Measurements from ENCODE around the gene ZNF18.

The ZNF18 gene, protein sequence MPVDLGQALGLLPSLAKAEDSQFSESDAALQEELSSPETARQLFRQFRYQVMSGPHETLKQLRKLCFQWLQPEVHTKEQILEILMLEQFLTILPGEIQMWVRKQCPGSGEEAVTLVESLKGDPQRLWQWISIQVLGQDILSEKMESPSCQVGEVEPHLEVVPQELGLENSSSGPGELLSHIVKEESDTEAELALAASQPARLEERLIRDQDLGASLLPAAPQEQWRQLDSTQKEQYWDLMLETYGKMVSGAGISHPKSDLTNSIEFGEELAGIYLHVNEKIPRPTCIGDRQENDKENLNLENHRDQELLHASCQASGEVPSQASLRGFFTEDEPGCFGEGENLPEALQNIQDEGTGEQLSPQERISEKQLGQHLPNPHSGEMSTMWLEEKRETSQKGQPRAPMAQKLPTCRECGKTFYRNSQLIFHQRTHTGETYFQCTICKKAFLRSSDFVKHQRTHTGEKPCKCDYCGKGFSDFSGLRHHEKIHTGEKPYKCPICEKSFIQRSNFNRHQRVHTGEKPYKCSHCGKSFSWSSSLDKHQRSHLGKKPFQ

DNA sequence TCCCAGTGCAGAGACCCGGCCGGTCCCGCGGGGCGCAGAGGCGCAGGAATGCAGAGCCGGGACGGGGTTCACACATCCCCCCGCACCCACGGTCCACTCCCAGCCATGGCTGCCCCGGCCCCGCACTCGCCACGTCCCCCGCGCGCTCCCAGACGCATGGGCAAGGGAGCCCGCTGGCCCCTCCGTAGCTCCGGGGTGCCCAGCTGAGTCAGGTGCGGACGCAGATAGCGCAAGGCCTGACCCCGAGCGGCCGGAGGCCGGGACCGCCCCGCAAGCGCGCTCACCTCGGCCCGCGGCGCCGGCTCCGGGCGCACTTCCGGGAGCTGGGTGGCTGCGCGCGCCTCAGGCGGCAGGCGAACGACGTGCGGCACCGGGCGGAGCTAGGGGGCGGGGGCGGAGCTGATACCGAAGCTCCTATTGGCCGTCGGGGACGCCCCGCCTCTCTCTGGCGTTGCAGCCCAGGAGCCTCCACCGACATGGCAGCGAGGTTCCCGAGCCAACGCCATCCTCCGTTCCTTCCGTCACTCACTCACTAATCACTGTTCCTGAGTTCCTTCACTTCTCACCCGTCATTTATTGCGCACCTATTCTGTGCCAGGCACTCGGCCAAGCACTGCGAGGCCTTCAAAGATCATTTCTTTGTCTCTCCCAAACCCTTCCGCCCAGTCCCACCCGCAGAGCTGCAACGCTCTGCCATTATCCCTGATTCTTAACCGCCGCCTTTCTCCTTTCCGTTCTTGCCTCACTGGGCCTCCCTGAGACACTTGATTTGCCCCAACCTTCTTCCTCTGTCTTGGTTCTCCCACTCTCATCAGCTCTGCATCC is at the start of gene ZNF18:
TSS of gene ZNF18 (minus strand) at position 329 of the 825 bp plus-strand sequence. CDS start 4,646 bp downstream, outside the sequence.
- H3K4me1 Mint-ChIP-seq (ENCODE audit: low read depth): peaks cover 9% of the 10 kb centered on the region
- H3K9me3 Mint-ChIP-seq: no peaks in the 10 kb centered on the region

DNA sequence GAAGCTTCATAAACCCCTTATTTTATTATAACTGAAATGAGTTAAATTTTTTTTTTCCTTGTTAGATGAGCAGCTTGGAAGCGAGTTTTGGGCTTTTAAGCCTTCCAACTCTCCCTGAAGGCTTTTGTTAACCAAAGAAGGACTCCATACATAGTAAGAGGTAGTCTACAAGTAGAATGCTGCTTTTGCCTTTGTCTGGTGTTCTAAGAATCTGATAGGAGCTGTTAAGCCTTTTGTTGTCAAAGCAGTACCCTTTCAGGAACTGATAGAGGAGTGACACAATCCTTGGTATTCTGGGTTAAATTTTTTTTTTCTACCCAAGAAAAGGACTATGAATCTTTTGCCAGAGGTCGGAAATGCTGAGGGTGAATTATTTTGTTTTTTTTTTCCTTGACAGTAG is 49.5 kb upstream of the ZNF18 start:
- H3K4me1 Mint-ChIP-seq (ENCODE audit: low read depth): peaks cover 8% of the 10 kb centered on the region
- H3K27ac Mint-ChIP-seq: no peak overlapping the region

More for the DNA sequence above, at the start of gene ZNF18:
- Mint-ChIP-seq H3K36me3 (ENCODE audit: low read depth) (peaks cover 5% of the 10 kb centered on the region), H3K27me3 (ENCODE audit: low read depth) (peaks cover 5% of the 10 kb centered on the region), H3K4me3 (peak within 1 kb of the TSS; percentile 92), H3K27ac (peak within 1 kb of the TSS; percentile 97)
- DNase-seq (ENCODE audit: low spot score): peak; percentile 97

DNA sequence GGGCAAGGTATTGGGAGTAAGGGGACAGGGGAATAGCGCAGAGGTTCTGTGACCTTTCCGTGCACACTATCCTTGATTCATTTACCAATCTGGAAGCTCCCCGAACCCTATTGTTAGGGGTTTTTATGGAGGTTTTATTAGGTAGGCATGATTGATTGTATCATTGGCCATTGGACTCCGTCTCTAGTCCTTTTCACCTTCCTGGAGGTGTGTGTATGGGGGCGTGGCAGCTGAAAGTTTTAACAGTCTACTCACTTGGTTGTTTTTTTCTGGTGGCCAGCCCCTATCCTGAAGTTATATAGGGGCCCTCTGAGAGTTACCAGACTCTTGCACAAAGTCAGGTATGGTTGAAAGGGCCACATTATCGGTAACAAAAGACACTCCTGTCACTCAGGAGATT is 46.4 kb upstream of the ZNF18 start:
- Mint-ChIP-seq H3K4me1 (ENCODE audit: low read depth) (peaks cover 9% of the 10 kb centered on the region), H3K36me3 (ENCODE audit: low read depth) (peaks cover 4% of the 10 kb centered on the region), H3K9me3 (no peaks in the 10 kb centered on the region), H3K4me3 (no peak overlapping the region), H3K27ac (no peak overlapping the region), H3K27me3 (ENCODE audit: low read depth) (no peaks in the 10 kb centered on the region)
- DNase-seq (ENCODE audit: low spot score): no peak

More for the DNA sequence above, 49.5 kb upstream of the ZNF18 start:
- H3K4me3 Mint-ChIP-seq: no peak overlapping the region
- no peak for DNase-seq (ENCODE audit: low spot score)
- H3K36me3 Mint-ChIP-seq (ENCODE audit: low read depth): peaks cover 2% of the 10 kb centered on the region
- H3K9me3 Mint-ChIP-seq: no peaks in the 10 kb centered on the region
- no peaks in the 10 kb centered on the region for H3K27me3 Mint-ChIP-seq (ENCODE audit: low read depth)

DNA sequence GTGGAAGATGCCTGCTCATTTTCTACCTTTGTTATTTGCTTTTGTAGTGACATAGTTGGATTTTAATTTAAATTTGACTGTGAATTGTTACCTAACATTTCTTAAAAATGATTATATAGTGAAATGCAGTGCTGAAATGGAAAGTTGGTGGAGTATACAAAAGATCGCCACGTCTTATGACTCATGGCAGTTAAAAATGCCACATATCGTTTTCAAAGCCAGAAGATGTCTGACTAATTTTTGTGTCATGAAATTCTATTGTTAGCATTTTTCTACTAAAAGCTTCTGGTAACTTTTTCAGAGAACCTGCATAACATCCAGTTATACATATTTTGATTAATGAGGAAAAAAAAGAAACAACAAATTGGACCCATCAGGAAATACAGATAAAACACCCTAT is 44.0 kb upstream of the ZNF18 start:
- Mint-ChIP-seq H3K9me3 (no peaks in the 10 kb centered on the region), H3K4me1 (ENCODE audit: low read depth) (peaks cover 6% of the 10 kb centered on the region), H3K4me3 (no peak overlapping the region), H3K27ac (peak overlapping the region; percentile 34), H3K36me3 (ENCODE audit: low read depth) (peaks cover 4% of the 10 kb centered on the region), H3K27me3 (ENCODE audit: low read depth) (no peaks in the 10 kb centered on the region)
- no peak for DNase-seq (ENCODE audit: low spot score)

DNA sequence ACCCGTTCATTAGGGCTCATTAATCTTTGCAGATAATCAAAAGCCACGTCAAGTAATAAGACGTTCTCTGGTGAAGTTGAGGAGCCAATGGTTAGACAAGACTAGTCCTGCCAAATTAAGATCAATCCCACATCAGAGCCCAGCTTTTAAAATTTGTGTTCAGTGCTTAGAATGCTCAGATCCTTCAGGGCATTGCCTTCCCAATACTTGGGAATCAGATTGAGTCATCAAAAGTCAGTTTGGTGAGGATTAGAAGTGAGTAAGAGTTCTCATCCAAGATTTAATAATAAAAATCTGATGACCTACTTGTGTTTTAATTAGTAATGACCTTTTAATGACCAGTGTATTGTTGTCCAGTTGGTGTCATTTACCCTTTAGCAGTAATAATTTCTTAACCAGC is 43.2 kb upstream of the ZNF18 start:
- Mint-ChIP-seq H3K27ac (no peak overlapping the region), H3K9me3 (no peaks in the 10 kb centered on the region)
- DNase-seq (ENCODE audit: low spot score): no peak

DNA sequence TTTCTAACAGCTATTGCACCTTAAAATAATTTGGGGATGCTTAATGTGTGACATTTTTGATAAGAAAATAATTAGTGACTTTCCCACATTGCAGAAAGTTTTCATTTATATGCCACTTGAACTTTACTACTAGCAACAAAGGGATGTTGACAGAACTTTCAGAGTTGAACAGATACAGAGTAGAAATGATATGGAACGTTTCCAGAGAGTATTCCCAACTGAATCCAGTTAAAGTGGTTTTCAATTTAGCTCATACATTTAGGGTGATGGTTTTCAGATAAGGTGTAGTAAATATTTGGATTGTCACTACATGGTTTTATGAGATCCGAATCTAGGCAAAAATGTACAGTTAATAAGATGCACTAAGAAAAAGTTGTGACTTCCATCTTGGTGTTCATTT is 40.7 kb upstream of the ZNF18 start:
- no peak overlapping the region for H3K4me3 Mint-ChIP-seq

More for the DNA sequence above, 43.2 kb upstream of the ZNF18 start:
- H3K4me1 Mint-ChIP-seq (ENCODE audit: low read depth): peaks cover 6% of the 10 kb centered on the region
- H3K36me3 Mint-ChIP-seq (ENCODE audit: low read depth): peaks cover 4% of the 10 kb centered on the region
- H3K27me3 Mint-ChIP-seq (ENCODE audit: low read depth): no peaks in the 10 kb centered on the region
- no peak overlapping the region for H3K4me3 Mint-ChIP-seq

DNA sequence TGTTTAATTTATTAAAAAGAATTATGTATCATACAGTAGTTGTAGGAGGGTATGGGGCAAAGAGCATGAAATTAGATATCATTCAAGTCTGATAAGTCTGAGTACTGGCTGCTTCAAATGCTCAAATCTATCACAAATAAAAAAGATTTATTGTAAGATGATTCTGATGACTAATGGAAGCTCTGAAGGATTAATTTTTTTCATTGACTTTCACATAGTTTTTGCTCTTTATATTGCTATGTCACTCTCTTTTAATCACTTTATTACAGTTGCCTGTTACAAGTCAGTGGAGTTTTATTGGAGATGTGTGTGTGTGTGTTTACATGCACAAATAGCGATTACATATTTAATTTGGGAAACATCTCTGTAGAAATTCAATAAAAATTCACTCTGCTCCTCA is 38.4 kb upstream of the ZNF18 start:
- H3K9me3 Mint-ChIP-seq: no peaks in the 10 kb centered on the region
- no peaks in the 10 kb centered on the region for H3K27me3 Mint-ChIP-seq (ENCODE audit: low read depth)
- no peak overlapping the region for H3K27ac Mint-ChIP-seq
- no peak for DNase-seq (ENCODE audit: low spot score)
- peaks cover under 1% of the 10 kb centered on the region for H3K4me1 Mint-ChIP-seq (ENCODE audit: low read depth)
- H3K4me3 Mint-ChIP-seq: no peak overlapping the region
- peaks cover 5% of the 10 kb centered on the region for H3K36me3 Mint-ChIP-seq (ENCODE audit: low read depth)

More for the DNA sequence above, 40.7 kb upstream of the ZNF18 start:
- Mint-ChIP-seq H3K27ac (no peak overlapping the region), H3K27me3 (ENCODE audit: low read depth) (no peaks in the 10 kb centered on the region), H3K36me3 (ENCODE audit: low read depth) (peaks cover 9% of the 10 kb centered on the region), H3K9me3 (no peaks in the 10 kb centered on the region), H3K4me1 (ENCODE audit: low read depth) (peaks cover 6% of the 10 kb centered on the region)
- DNase-seq (ENCODE audit: low spot score): no peak

DNA sequence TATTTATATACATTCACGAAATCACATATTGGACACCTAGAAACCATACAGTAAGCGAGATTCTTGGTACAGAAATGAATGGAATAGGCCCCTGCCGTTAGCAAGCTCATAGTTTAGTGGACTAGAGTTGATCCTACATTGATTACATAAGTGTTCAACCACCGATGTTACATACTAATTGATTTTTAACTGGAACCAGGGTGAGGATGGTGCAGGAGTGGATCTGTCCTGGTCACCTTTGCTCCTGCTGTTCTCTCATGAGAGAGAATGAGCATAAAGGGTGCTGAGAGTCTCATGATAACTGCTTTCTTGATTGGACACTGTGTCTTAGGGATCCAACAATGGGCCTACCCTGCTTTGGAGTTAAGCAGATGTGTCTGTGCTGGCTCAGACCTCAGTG is 37.3 kb upstream of the ZNF18 start:
- H3K4me1 Mint-ChIP-seq (ENCODE audit: low read depth): peaks cover 3% of the 10 kb centered on the region
- H3K27ac Mint-ChIP-seq: no peak overlapping the region
- peaks cover 5% of the 10 kb centered on the region for H3K36me3 Mint-ChIP-seq (ENCODE audit: low read depth)
- no peaks in the 10 kb centered on the region for H3K9me3 Mint-ChIP-seq
- H3K4me3 Mint-ChIP-seq: no peak overlapping the region
- no peaks in the 10 kb centered on the region for H3K27me3 Mint-ChIP-seq (ENCODE audit: low read depth)
- DNase-seq (ENCODE audit: low spot score): no peak

DNA sequence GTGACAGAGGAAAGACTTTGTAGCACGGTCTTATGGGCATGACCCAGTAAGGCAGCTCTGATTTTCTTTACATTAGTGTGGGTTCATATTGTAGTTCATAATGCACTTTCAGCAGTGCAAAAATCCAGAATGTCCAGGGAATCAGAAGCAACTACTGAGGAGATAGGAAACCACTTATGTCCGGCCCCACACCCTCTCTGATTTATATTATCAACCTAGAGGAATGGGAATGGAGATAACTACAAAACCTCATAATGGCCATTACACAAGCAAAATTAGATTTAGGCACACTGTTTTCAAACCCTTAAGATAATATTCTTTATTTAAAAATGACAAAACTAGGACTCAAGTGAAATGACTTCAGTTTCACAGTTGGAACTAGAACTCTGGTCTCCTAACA is 31.3 kb upstream of the ZNF18 start:
- H3K36me3 Mint-ChIP-seq (ENCODE audit: low read depth): peaks cover 6% of the 10 kb centered on the region
- H3K4me1 Mint-ChIP-seq (ENCODE audit: low read depth): peaks cover 14% of the 10 kb centered on the region
- no peaks in the 10 kb centered on the region for H3K9me3 Mint-ChIP-seq
- no peak overlapping the region for H3K4me3 Mint-ChIP-seq
- DNase-seq (ENCODE audit: low spot score): no peak
- no peak overlapping the region for H3K27ac Mint-ChIP-seq
- no peaks in the 10 kb centered on the region for H3K27me3 Mint-ChIP-seq (ENCODE audit: low read depth)

DNA sequence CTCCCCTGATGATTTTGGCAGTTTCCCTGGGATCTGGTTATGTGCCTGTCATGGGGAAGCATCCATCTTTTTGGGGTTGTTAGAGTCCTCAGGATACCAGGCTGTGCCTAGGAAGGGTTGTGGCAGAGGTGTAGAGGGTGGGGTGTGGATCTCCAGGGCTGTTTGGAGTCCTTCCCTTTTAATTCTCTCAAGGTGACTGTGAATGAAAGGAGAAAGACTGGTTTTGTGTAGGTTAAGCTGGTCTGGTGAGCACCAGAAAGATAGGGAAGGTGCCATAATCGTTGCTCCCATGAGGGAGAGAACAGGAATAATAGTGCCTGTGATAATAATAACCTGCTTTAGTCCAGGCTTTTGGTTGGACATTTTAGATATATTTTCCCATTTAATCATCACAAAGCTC is 30.4 kb upstream of the ZNF18 start:
- DNase-seq (ENCODE audit: low spot score): no peak
- Mint-ChIP-seq H3K27me3 (ENCODE audit: low read depth) (no peaks in the 10 kb centered on the region), H3K27ac (no peak overlapping the region), H3K4me1 (ENCODE audit: low read depth) (peaks cover 20% of the 10 kb centered on the region), H3K4me3 (no peak overlapping the region), H3K9me3 (no peaks in the 10 kb centered on the region), H3K36me3 (ENCODE audit: low read depth) (peaks cover 6% of the 10 kb centered on the region)

DNA sequence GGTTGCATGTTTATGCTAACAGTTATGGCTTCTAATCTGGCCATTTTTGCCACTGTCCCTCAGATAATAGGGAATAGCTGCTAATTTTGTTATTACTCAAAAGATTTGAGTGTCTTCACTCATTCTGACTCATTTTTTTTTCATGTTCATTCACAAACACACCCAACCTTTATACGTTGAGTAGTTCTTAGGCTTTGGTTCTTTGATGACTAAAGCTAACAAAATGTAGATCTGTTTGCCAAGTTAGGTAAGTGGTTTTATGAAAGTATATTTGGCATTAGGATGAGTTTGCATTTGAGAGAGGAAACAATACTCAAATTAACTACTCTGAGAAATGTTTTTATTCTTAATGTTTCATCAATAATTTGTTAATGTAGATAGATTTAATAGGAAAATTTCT is 27.1 kb upstream of the ZNF18 start:
- no peak for DNase-seq (ENCODE audit: low spot score)
- peaks cover 6% of the 10 kb centered on the region for H3K36me3 Mint-ChIP-seq (ENCODE audit: low read depth)
- no peak overlapping the region for H3K27ac Mint-ChIP-seq
- H3K4me3 Mint-ChIP-seq: no peak overlapping the region
- H3K9me3 Mint-ChIP-seq: no peaks in the 10 kb centered on the region
- peaks cover 9% of the 10 kb centered on the region for H3K27me3 Mint-ChIP-seq (ENCODE audit: low read depth)
- H3K4me1 Mint-ChIP-seq (ENCODE audit: low read depth): peaks cover 35% of the 10 kb centered on the region

DNA sequence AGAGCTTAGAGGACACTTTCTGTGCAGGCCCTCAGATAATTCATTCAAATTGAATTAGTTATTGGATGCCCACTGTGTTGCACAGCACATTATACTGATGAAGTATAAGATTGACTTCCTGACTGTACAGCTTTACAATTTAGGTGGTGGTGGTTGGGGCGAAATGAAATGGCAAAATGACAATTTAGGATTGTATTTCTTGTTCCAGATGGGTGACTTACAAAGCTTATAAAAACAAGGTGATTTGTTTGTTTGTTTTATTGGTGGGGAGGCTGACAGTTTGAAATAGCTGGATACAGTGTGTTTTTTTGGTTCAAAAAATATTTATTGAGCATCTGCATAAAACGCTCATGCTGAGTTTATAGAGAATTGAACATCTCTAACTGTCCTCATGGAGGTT is 25.0 kb upstream of the ZNF18 start:
- no peak for DNase-seq (ENCODE audit: low spot score)
- Mint-ChIP-seq H3K4me3 (peak overlapping the region; percentile 49), H3K36me3 (ENCODE audit: low read depth) (peaks cover 4% of the 10 kb centered on the region), H3K9me3 (no peaks in the 10 kb centered on the region), H3K27me3 (ENCODE audit: low read depth) (peaks cover 10% of the 10 kb centered on the region), H3K4me1 (ENCODE audit: low read depth) (peaks cover 35% of the 10 kb centered on the region), H3K27ac (no peak overlapping the region)

DNA sequence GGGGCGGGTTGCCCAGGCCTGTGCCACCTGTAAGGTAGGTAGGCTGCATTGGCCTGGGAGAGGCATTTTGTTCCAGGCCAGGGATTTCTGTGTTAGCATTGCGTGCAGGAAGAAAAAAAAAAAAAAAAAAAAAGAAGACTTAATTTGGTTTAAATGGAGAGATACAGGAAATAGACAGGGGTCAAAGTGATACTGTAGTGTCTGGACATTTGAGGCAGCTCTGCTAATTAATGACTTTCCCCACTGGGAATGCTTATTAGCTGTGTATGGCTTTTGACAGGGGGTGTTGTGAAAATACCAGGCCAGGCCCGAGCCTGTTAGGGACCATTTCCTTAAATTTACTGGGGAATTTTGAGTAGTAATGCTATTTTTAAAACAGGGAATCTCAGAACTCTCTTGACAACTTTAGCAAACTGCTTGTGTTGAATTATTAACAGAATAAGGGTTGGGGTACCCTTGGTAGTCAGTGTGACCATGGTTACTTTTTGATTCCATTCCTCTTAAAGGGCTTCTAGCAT is 24.4 kb upstream of the ZNF18 start:
- Mint-ChIP-seq H3K9me3 (no peaks in the 10 kb centered on the region), H3K27me3 (ENCODE audit: low read depth) (peaks cover 10% of the 10 kb centered on the region), H3K4me3 (peak overlapping the region; percentile 77), H3K27ac (peak overlapping the region; percentile 49), H3K36me3 (ENCODE audit: low read depth) (no peaks in the 10 kb centered on the region), H3K4me1 (ENCODE audit: low read depth) (peaks cover 35% of the 10 kb centered on the region)
- no peak for DNase-seq (ENCODE audit: low spot score)

All from T-helper 2 cell treated with Interferon-gamma antibody and Interleukin-4, amounts not matched to agents 5 μg/mL and 100 μg/mL, for 36 hours (primary cell).